GM19025 (cell line): ENCODE data around the gene TKT.
"Not testable (repeated sequence)": the region's sequence is repeated elsewhere in the genome, so short reads cannot be mapped to it uniquely, and the experiment has no call there.

ENCODE experiments used
- ATAC-seq: cut with Tn5 transposase; IDR thresholded peaks from one replicate; pipeline ENCODE4 v1.9.1; 2021; ENCODE audit warnings: mild to moderate bottlenecking, low read depth, moderate library complexity; ENCODE audit not compliant: unreplicated experiment

TKT gene, protein sequence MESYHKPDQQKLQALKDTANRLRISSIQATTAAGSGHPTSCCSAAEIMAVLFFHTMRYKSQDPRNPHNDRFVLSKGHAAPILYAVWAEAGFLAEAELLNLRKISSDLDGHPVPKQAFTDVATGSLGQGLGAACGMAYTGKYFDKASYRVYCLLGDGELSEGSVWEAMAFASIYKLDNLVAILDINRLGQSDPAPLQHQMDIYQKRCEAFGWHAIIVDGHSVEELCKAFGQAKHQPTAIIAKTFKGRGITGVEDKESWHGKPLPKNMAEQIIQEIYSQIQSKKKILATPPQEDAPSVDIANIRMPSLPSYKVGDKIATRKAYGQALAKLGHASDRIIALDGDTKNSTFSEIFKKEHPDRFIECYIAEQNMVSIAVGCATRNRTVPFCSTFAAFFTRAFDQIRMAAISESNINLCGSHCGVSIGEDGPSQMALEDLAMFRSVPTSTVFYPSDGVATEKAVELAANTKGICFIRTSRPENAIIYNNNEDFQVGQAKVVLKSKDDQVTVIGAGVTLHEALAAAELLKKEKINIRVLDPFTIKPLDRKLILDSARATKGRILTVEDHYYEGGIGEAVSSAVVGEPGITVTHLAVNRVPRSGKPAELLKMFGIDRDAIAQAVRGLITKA

GRCh38 chr3:53255775-53256703 lies at the start of gene TKT:
Gene TKT (minus strand): TSS chr3:53256022. CDS start chr3:53255942, 80 bp downstream.
- ATAC-seq, result peak; percentile 71

DNA sequence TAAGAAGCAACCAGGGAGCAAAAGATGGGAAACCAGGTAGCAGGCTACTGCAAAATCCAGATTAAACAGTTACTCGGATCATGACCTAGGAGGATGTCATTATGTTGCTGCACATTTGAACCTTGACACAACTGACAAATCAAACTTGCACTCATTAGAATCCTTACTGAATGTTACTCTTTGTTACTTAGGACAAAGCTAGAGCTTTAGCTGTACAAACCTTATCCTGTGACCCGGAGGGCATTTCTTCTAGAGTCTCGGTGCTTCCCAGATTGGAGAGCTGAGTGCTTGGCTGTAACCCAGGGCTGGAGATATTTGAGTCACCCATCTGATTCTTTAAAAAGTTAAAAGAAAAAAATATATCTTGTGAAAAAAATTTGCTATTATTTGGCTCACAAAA lies 48.1 kb upstream of the TKT start:
- ATAC-seq, result no peak

- ATAC-seq, result no peak
Measured at GRCh38 chr3:53303549-53303948, 47.7 kb upstream of the TKT start.

DNA sequence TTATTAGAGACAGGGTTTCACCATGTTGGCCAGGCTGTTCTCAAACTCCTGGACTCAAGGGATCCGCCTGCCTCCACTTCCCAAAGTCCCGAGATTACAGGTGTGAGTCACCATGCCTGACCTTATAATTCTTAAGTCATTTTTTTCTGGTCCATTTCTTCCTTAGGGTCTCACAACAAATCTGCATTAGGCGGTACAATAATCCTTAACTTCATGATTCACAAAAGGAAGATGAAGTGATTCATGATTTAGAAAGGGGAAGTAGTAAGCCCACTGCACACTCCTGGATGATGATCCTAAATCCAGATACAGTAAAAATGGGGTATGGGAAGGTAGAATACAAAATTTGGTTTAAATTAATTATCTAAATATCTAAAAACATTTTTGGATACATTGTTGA lies 45.0 kb upstream of the TKT start:
- no peak for ATAC-seq

DNA sequence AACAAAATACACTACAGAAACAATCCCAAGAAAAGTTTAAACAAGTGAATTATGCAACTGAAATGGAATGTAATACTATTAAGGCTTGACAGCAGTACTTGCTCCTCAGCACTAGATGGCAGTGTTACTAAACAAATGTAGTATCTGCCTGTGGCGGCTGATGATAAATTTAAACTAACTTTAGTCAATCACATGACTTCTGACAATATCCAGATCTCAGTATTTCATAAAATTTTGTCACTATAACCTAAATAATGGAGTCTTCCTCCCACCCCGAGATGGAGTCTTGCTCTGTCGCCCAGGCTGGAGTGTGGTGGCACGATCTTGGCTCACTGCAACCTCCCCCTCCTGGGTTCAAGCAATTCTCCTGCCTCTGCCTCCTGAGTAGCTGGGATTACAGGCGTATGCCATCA lies 43.8 kb upstream of the TKT start:
- not testable (repeated sequence) for ATAC-seq

DNA sequence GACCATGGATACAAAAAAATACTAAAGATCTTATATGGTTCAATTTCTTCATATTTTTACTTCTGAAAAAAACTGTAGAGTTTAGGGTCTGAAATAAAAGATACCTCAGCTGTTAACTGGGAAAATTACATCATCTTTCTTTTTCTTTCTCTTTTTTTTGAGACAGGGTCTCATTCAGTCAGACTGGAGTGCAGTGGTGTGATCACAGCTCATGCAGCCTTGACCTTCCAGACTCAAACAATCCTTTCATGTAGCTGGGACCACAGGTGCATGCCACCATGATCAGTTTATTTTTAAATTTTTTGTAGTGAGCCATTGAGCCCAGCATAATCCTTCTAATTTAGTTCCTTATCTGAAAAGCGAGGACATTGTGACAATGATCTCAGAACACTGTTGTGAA lies 39.6 kb upstream of the TKT start:
- ATAC-seq, result no peak

DNA sequence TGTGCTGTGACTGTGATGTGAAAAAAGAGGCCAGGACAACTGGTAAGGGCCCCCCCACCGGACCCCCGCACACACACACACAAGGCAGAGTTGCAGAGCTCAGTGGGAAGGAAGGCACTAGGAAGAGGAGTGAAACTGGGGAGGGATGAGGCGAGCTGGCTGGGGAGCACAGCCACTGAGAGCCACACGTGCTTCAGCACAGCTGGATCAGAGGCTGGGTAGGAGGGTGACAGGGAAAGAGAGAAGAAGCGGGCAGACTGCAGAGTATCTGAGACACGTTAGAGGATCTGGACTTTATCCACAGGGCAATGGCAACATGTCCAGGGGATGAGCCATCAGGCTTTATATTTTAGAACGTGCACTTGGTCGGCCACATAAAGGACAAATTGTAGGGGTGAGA lies 38.0 kb upstream of the TKT start:
- ATAC-seq, result no peak

DNA sequence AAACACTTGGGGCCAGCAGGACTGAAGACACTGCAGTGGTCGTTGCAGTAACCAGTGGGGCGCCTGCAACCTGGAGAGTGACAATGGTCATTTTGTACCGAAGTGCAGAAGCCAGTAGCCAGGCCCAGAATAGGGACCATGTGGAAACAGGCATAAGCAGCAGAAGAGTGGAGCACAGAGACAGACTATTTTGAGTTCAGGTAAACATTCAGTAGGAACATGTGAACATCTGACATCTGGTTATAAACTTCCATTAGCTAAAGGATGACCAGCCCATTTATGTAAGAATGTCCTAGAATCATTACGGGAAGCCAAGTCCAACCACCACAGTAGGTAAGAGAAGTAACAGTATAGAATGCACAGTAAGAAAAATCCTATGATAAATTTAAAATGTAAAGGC lies 32.4 kb upstream of the TKT start:
- no peak for ATAC-seq

- ATAC-seq, result no peak
Measured at GRCh38 chr3:53287131-53287629, 31.4 kb upstream of the TKT start.

DNA sequence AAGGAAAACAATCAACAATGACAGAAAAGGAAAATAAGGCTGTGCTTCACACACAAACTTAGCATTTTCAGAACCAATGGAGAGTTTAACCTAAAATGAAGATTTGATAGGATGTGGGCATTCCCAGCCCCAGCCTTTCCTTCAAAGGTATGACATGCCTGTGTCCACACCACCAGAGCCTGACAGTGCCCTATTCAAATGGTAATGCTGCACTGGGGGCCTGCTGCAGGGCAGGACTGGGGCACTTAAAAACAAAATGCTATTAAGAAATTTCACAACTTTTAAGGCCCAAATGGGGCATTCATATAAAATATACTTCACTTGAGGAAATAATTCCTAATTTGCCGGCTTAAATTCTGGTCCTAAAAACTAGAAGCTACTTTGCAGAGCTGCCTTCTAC lies 30.9 kb upstream of the TKT start:
- no peak for ATAC-seq

DNA sequence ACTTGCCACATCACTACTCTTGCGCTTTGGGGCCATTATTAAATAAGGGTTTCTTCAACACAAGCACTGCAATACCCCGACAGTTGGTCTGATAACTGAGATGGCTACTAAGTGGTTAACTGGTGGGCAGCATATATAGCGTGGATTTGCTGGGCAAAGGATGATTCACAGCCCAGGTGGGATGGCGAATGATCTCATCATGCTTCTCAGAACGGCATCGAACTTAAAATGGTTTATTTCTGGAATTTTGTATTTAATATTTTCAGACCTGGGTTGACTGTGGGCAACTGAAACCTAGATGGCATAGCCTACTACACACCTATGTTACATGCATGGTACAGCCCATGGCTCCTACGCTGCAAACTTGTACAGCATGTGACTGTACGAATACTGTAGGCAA lies 26.8 kb upstream of the TKT start:
- ATAC-seq, result no peak

GRCh38 chr3:53278667-53279066 lies 22.8 kb upstream of the TKT start:
- no peak for ATAC-seq

GRCh38 chr3:53274938-53275605 lies 19.2 kb upstream of the TKT start:
- no peak for ATAC-seq

DNA sequence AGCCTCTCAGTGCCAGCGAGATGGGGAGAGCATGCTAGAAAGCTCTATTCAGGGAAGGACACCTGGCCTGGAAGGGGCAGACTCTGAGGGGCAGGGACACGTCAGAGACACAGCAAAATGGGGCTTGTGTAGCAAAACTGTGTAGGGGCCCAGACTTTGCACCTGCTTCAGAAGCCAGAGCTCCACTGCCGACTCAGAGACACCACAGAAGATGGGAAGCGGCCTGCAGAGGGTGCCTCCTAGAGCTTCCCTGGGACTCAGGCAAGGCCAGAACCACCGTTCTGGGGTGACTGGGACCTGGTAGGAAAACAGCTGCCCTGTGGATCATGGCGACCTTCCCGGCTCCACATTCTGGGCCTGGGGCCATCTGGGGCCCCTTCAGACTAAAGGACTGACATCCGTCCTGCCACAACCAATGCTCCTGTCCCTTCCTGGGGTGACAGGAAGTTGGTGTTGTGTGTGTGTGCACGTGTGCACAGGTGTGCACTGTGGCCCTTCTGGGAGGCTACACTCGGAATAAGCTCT lies 17.4 kb upstream of the TKT start:
- ATAC-seq, result no peak

- ATAC-seq, result no peak
Measured at GRCh38 chr3:53269888-53270880, 14.4 kb upstream of the TKT start.

DNA sequence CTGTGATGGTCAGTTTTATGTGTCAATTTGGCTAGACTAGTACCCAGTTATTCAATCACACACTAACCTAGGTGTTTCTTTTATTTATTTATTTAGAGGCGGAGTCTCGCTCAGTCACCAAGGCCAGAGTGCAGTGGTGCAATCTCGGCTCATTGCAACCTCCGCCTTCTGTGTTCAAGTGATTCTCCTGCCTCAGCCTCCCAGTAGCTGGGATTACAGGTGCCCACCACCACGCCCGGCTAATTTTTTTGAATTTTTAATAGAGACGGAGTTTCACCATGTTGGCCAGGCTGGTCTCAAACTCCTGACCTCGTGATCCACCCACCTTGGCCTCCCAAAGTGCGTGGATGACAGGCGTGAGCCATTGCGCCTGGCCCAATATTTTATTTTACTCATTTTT lies 13.4 kb upstream of the TKT start:
- ATAC-seq, result not testable (repeated sequence)

DNA sequence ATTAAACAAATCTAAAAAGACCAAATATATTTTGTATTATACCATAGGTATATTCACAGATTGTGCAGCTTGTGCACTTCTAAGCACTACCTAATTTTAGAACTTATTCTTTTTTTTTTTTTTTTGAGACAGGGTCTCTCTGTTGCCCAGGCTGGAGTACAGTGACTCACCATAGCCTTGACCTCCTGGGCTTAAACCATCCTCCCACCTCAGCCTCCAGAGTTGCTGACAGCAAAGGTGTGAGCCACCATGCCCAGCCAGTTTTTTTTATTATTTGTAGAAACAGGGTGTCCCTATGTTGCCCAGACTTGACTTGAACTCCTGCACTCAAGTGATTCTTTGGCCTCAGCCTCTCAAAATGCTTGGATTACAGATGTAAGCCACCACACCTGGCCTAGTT lies 11.9 kb upstream of the TKT start:
- no peak for ATAC-seq

DNA sequence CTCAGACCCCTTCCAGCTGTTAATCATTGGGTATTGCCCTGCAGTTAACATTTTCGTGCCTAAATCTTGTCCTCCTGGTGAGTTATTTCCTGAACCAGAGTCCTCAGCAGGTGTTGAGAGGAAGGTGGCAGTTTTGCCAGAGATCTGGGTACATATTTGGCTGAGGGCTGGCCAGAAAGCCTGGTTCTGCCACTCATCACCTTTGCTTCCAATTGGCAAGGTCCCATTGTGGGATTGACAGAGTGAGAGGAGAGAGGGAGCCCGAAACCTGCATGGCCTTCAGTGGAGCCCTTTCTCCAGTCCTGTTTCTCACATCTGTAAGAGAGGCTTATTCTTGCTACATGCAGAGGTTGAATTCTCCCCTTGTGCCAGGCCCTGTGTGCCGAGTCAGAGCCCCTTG lies 8.9 kb upstream of the TKT start:
- no peak for ATAC-seq

- no peak for ATAC-seq
Measured at GRCh38 chr3:53263907-53264306, 8.1 kb upstream of the TKT start.
